Ecto neural progenitor cell (in vitro differentiated cells): ENCODE results near the gene AAR2.

Experiments
- DNase-seq: peaks from one replicate; pipeline ENCODE4 v3.0.0-alpha.2; 2018; ENCODE audit warnings: low spot score

The AAR2 gene

GRCh38 chr20:36235892-36236785 lies at the start of gene AAR2:
Gene AAR2 (plus strand): TSS chr20:36236478. CDS start chr20:36239869, 3,391 bp downstream.
- DNase-seq = peak; percentile 86

- no peak for DNase-seq
Observed at GRCh38 chr20:36193977-36194712, 42.1 kb upstream of the AAR2 start.

- no peak for DNase-seq
Observed at GRCh38 chr20:36196676-36197075, 39.6 kb upstream of the AAR2 start.

GRCh38 chr20:36197271-36197670 lies 39.0 kb upstream of the AAR2 start:
- no peak for DNase-seq

- DNase-seq = peak; percentile 87
Observed at GRCh38 chr20:36199345-36200257, 36.7 kb upstream of the AAR2 start.

GRCh38 chr20:36200451-36200850 lies 35.8 kb upstream of the AAR2 start:
- DNase-seq = no peak

- DNase-seq = no peak
Observed at GRCh38 chr20:36201198-36201597, 35.1 kb upstream of the AAR2 start.

- DNase-seq = peak; percentile 84
Observed at GRCh38 chr20:36202891-36203338, 33.4 kb upstream of the AAR2 start.

GRCh38 chr20:36203861-36204260 lies 32.4 kb upstream of the AAR2 start:
- no peak for DNase-seq

GRCh38 chr20:36205026-36205425 lies 31.3 kb upstream of the AAR2 start:
- DNase-seq = no peak

- DNase-seq = no peak
Observed at GRCh38 chr20:36206068-36206467, 30.2 kb upstream of the AAR2 start.

- no peak for DNase-seq
Observed at GRCh38 chr20:36206641-36207040, 29.6 kb upstream of the AAR2 start.

- DNase-seq = no peak
Observed at GRCh38 chr20:36207602-36208001, 28.7 kb upstream of the AAR2 start.

- no peak for DNase-seq
Observed at GRCh38 chr20:36208257-36208656, 28.0 kb upstream of the AAR2 start.

- no peak for DNase-seq
Observed at GRCh38 chr20:36210436-36211021, 25.7 kb upstream of the AAR2 start.

- DNase-seq = no peak
Observed at GRCh38 chr20:36213362-36213761, 22.9 kb upstream of the AAR2 start.

- DNase-seq = no peak
Observed at GRCh38 chr20:36214684-36215256, 21.5 kb upstream of the AAR2 start.

- DNase-seq = no peak
Observed at GRCh38 chr20:36215778-36216177, 20.5 kb upstream of the AAR2 start.

- no peak for DNase-seq
Observed at GRCh38 chr20:36216314-36217025, 19.8 kb upstream of the AAR2 start.

GRCh38 chr20:36217226-36217625 lies 19.1 kb upstream of the AAR2 start:
- DNase-seq = peak; percentile 54
